HG03571 (cell line): ENCODE data around the gene SHOX.
"Not testable (repeated sequence)": the region's sequence is repeated elsewhere in the genome, so short reads cannot be mapped to it uniquely, and the experiment has no call there.

Experiments used
- ATAC-seq: cut with Tn5 transposase; IDR thresholded peaks from one replicate; pipeline ENCODE4 v1.9.1; 2021; ENCODE audit not compliant: unreplicated experiment

SHOX gene

GRCh38 chrX:630612-631496, at the start of gene SHOX:
Gene SHOX, plus strand, starts transcription at chrX:630791. Its CDS starts 107 bp downstream, at chrX:630898.
- no peak for ATAC-seq

DNA sequence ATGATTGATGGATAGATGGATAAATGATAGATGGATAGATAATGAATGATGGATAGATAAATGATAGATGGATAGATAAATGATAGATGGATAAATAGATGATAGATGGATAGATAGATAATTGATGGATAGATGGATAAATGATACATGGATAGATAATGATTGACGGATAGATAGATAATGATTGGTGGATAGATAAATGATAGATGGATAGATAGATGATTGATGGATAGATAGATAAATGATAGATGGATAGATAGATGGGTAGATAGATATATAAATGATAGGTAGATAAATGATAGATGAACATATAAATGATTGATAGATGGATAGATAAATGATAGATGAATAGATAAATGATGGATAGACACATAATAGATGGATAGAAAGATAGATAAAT, 49.5 kb upstream of the SHOX start:
- ATAC-seq, result no peak

DNA sequence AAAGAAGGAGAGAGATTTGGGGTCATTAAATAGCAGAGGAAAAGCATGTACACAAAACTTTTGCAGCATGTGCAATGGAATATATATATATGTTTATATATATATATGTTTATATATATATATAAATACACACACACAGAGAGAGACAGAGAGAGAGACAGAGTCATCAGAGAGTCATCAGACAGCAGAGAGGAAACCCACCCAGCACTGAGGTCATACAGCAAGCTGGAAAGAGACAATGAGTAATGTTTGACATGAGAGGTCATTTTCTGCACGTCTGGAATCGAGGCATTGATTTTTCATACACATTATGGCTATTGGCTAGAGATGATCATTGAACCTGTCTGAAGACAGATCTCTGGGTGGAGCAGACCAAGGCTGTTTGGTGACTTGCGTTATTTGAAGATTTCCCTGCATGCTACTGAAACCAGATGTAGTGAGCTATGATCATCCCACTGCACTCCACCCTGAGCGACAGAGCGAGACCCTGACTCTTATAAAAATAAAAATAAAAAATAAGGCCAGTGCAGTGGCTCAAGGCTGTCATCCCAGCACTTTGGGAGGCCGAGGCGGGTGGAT, 48.8 kb upstream of the SHOX start:
- no peak for ATAC-seq

DNA sequence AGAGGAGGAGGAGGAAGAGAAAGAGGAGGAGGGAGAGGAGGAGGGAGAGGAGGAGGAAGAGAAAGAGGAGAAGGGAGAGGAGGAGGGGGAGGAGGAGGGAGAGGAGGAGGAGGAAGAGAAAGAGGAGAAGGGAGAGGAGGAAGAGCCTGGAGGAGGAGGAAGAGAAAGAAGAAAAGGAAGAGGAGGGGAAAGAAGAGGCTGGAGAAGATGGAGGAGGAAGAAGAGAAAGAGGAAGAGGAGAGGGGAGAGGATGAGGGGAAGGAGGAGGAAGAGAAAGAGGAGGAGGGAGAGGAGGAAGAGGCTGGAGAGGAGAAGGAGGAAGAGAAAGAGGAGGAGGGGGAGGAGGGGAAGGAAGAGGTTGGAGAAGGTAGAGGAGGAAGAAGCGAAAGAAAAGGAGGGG, 46.0 kb upstream of the SHOX start:
- ATAC-seq, result no peak

DNA sequence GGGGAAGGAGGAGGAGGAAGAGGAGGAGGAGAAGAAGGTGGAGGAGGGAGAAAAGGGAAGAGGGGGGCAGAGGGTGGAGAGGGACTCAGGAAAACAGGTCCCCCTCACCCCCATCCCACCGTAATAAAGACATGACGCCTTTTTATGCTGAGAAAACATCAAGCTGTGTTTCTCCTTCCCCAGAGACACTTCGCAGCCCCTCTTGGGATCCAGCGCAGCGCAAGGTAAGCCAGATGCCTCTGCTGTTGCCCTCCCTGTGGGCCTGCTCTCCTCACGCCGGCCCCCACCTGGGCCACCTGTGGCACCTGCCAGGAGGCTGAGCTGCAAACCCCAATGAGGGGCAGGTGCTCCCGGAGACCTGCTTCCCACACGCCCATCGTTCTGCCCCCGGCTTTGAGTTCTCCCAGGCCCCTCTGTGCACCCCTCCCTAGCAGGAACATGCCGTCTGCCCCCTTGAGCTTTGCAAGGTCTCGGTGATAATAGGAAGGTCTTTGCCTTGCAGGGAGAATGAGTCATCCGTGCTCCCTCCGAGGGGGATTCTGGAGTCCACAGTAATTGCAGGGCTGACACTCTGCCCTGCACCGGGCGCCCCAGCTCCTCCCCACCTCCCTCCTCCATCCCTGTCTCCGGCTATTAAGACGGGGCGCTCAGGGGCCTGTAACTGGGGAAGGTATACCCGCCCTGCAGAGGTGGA, 45.3 kb upstream of the SHOX start:
- no peak for ATAC-seq

- ATAC-seq, result no peak
These were observed 44.2 kb upstream of the SHOX start for GRCh38 chrX:586351-586750.

- not testable (repeated sequence) for ATAC-seq
These were observed 41.3 kb upstream of the SHOX start for GRCh38 chrX:589261-589660.

DNA sequence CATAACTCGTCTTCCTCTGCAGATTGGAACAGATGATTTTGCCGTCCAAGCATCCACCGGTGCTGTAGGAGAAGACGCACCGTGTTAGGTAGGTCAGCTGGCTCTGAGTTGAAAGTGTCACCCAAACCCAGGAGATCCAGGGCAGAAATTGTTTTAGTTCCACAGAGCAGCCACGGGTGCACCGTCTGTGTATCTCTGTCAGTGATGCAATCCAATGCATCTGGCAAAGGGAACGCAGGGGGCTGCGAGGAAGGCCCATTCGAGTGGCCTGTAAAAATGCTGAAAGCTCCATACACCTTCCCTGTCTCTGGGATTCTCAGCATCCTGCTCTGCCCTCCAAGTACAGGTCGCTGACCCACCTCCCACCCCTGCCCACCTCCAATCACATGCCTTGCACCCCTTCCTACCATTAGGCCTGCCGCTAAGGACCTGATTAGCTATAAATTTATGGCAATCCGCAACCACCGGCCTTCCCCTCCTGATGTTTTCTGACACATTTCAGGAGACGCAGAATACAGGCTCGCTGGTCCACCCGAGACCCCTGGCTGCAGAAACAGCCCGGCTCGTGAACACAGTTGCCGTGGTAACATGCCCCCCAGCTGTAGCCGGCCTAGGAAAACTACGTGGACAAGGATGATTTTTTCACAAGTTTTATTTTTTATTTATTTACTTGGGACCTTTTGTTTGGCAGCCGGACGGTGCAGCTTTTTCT, 39.7 kb upstream of the SHOX start:
- no peak for ATAC-seq

GRCh38 chrX:599837-600715, 30.5 kb upstream of the SHOX start:
- no peak for ATAC-seq

- ATAC-seq, result not testable (repeated sequence)
These were observed 27.6 kb upstream of the SHOX start for GRCh38 chrX:603029-603428.

DNA sequence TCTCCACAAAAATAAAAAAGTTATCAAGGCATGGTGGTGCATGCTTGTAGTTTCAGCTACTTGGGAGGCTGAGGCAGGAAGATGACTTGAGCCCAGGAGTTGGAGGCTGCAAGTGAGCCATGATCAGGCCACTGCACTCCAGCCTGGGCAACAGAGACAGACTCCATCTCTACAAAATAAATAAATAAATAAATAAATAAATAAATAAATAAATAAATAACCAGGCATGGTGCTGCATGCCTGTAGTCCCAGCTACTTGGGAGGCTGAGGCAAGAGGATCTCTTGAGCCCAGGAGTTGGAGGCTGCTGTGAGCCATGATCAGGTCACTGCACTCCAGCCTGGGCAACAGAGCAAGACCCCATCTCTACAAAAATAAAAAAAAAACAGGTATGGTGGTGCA, 26.0 kb upstream of the SHOX start:
- not testable (repeated sequence) for ATAC-seq

DNA sequence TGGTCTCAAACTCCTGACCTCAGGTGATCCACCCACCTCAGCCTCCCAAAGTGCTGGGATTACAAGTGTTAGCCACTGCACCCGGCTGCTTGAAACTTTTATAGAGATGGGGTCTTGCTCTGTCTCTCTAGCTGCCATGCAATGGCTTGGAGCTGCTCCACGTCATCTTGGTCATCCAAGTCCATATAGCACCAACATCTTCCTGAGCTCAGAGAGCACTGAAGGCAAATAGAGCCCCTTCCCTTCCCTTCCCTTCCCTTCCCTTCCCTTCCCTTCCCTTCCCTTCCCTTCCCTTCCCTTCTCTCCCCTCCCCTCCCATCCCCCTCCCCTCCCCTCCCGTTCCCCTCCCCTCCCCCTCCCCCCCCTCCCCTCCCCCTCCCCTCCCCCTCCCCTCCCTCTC, 22.5 kb upstream of the SHOX start:
- ATAC-seq, result not testable (repeated sequence)

GRCh38 chrX:614136-614535, 16.5 kb upstream of the SHOX start:
- no peak for ATAC-seq

DNA sequence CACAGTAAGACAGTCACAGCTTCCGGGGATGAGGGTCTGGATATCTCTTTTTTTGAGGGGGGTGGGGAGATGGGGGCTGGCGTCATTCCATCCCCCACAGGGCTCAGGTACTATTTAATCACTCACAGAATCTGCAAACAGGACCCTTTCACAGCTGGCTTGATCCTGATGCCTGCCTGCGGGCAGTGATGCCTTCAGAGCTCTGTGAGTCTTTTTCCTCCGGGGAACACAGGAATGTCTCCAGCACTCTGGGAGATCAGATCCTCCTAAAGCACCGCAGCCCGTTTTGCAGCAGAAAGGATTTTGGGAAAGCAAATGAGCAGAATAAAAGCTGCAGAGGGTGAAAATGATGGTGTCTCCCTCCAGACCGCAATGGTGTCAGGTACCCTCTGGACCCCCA, 13.2 kb upstream of the SHOX start:
- no peak for ATAC-seq

- no peak for ATAC-seq
These were observed 12.7 kb upstream of the SHOX start for GRCh38 chrX:617891-618290.

DNA sequence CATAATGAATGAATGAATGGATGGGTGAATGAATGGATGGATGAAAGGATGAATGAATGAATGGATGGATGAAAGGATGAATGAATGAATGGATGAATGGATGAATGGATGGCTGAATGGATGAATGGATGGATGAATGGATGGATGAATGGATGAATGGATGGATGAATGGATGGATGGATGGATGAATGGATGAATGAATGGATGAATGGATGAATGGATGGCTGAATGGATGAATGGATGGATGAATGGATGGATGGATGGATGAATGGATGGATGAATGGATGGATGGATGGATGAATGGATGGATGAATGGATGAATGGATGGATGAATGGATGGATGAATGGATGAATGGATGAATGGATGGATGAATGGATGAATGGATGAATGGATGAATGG, 12.3 kb upstream of the SHOX start:
- not testable (repeated sequence) for ATAC-seq

GRCh38 chrX:618761-619450, 11.7 kb upstream of the SHOX start:
- no peak for ATAC-seq

GRCh38 chrX:619451-619811, 11.2 kb upstream of the SHOX start:
- ATAC-seq, result no peak

- no peak for ATAC-seq
These were observed 10.6 kb upstream of the SHOX start for GRCh38 chrX:619812-620531.
